Kidney glomerular epithelial cell (primary cell): ENCODE measurements around the gene COL1A2.

Source experiments
- DNase-seq: peaks from one replicate; lab custom pipeline; 2025; lab: John Stamatoyannopoulos, UW

COL1A2 gene

GRCh38 chr7:94434042-94434441, 39.3 kb downstream of the COL1A2 start:
- no peak for DNase-seq

- peak; percentile 76 for DNase-seq
Measured at GRCh38 chr7:94436018-94436604, 41.4 kb downstream of the COL1A2 start.

- no peak for DNase-seq
Measured at GRCh38 chr7:94436700-94437099, 42.0 kb downstream of the COL1A2 start.

- no peak for DNase-seq
Measured at GRCh38 chr7:94439893-94440381, 45.2 kb downstream of the COL1A2 start.

GRCh38 chr7:94440451-94441039, 45.9 kb downstream of the COL1A2 start:
- DNase-seq, result no peak

GRCh38 chr7:94441138-94441537, 46.4 kb downstream of the COL1A2 start:
- no peak for DNase-seq

GRCh38 chr7:94442639-94443038, 47.9 kb downstream of the COL1A2 start:
- no peak for DNase-seq

GRCh38 chr7:94444813-94445212, 50.1 kb downstream of the COL1A2 start:
- DNase-seq, result no peak

- DNase-seq, result no peak
Measured at GRCh38 chr7:94445696-94446194, 51.0 kb downstream of the COL1A2 start.

GRCh38 chr7:94446308-94446707, 51.6 kb downstream of the COL1A2 start:
- DNase-seq, result no peak

- peak; percentile 68 for DNase-seq
Measured at GRCh38 chr7:94449151-94449725, 54.5 kb downstream of the COL1A2 start.

GRCh38 chr7:94450044-94450697, 55.5 kb downstream of the COL1A2 start:
- DNase-seq, result no peak

GRCh38 chr7:94451187-94451586, 56.5 kb downstream of the COL1A2 start:
- no peak for DNase-seq

GRCh38 chr7:94452239-94452638, 57.5 kb downstream of the COL1A2 start:
- DNase-seq, result no peak

- DNase-seq, result no peak
Measured at GRCh38 chr7:94453898-94454297, 59.2 kb downstream of the COL1A2 start.

GRCh38 chr7:94458041-94458440, 63.3 kb downstream of the COL1A2 start:
- no peak for DNase-seq

GRCh38 chr7:94466516-94466915, 71.8 kb downstream of the COL1A2 start:
- DNase-seq, result no peak

GRCh38 chr7:94471604-94472003, 76.9 kb downstream of the COL1A2 start:
- no peak for DNase-seq

GRCh38 chr7:94472608-94473007, 77.9 kb downstream of the COL1A2 start:
- no peak for DNase-seq

GRCh38 chr7:94476251-94476840, 81.7 kb downstream of the COL1A2 start:
- no peak for DNase-seq

- DNase-seq, result no peak
Measured at GRCh38 chr7:94477878-94478277, 83.2 kb downstream of the COL1A2 start.

GRCh38 chr7:94478648-94479214, 84.0 kb downstream of the COL1A2 start:
- DNase-seq, result no peak
